ENCODE data around the gene ATP2A3. TPM values are rescaled to one million over a fixed set of nuclear protein-coding genes. Genes with fewer than 3 reads are reported as not detected.
"Not testable (repeated sequence)": the region's sequence is repeated elsewhere in the genome, so short reads cannot be mapped to it uniquely, and the experiment has no call there.

ATP2A3 gene
- total RNA-seq, 4 donors from 2014 or later = 5.7 to 33.6 (median 17.5) TPM

- no peak for DNase-seq
- Histone ChIP-seq H3K4me1 (no peaks in the 10 kb centered on the region), H3K27me3 (no peaks in the 10 kb centered on the region), H3K4me3 (no peak overlapping the region), H3K36me3 (no peaks in the 10 kb centered on the region), H3K27ac (no peak overlapping the region), H3K9me3 (no peaks in the 10 kb centered on the region)
- intact Hi-C loops (cut with DNase I; ENCODE audit: low total_unique reads) = no loop called here
- no peak for TF ChIP-seq POLR2A (IDR thresholded peaks at IDR 0.05)
Measured at GRCh38 chr17:3951003-3951402, 13.2 kb downstream of the ATP2A3 start.

DNA sequence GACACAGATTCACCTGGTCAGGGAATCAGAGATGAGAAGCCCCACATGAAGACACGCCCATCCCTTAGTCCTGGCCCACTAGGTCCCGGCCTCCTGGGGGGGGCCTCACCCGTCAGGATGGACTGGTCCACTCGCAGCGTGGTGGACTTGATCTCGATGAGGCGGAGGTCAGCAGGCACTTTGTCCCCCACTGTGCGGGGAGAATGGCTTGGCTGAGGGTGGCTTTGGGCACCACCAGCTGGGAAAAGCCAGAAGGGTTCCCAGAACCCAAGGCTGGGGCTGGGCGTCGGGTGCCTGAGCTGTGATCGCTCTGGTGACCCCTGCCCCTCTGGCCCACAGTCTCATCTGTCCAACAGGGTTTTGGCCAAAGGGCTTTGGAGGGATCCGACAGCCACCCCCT lies 13.7 kb downstream of the ATP2A3 start:
- TF ChIP-seq CTCF (IDR thresholded peaks at IDR 0.05) = no peak
- TF ChIP-seq POLR2A (IDR thresholded peaks at IDR 0.05) = no peak
- no peaks in the 10 kb centered on the region for H3K4me1 ChIP-seq
- H3K4me3 ChIP-seq = no peak overlapping the region
- H3K36me3 ChIP-seq = no peaks in the 10 kb centered on the region
- no peaks in the 10 kb centered on the region for H3K9me3 ChIP-seq
- DNase-seq = no peak
- no peak overlapping the region for H3K27ac ChIP-seq
- no peaks in the 10 kb centered on the region for H3K27me3 ChIP-seq
- intact Hi-C loops (cut with DNase I; ENCODE audit: low total_unique reads) = no loop called here

- Histone ChIP-seq H3K4me1 (no peaks in the 10 kb centered on the region), H3K4me3 (no peak overlapping the region), H3K27me3 (no peaks in the 10 kb centered on the region), H3K27ac (no peak overlapping the region), H3K9me3 (no peaks in the 10 kb centered on the region), H3K36me3 (no peaks in the 10 kb centered on the region)
- DNase-seq = no peak
- TF ChIP-seq CTCF (IDR thresholded peaks at IDR 0.05) (no peak), POLR2A (IDR thresholded peaks at IDR 0.05) (no peak)
- intact Hi-C loops (cut with DNase I; ENCODE audit: low total_unique reads) = no loop called here
Measured at GRCh38 chr17:3949418-3949817, 14.8 kb downstream of the ATP2A3 start.

DNA sequence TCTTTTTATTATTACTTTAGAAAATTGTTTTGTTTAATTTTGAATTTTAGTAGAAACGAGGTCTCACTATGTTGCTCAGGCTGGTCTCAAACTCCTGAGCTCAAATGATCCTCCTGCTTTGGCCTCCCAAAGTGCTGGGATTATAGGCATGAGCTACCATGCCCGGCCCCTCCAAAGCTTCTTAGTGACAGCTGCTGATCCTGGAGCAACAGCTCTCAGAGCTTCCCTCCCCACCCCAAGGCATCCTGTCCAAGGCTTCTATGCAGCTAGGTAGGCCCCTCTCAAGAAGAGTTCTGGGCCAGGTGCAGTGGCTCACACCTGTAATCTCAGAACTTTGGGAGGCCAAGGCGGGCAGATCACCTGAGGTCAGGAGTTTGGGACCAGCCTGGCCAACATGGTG lies 15.7 kb downstream of the ATP2A3 start:
- intact Hi-C loops (cut with DNase I; ENCODE audit: low total_unique reads); H3K27me3 ChIP-seq; H3K9me3 ChIP-seq; H3K27ac ChIP-seq; DNase-seq; H3K4me3 ChIP-seq; H3K4me1 ChIP-seq; H3K36me3 ChIP-seq: not testable (repeated sequence)

DNA sequence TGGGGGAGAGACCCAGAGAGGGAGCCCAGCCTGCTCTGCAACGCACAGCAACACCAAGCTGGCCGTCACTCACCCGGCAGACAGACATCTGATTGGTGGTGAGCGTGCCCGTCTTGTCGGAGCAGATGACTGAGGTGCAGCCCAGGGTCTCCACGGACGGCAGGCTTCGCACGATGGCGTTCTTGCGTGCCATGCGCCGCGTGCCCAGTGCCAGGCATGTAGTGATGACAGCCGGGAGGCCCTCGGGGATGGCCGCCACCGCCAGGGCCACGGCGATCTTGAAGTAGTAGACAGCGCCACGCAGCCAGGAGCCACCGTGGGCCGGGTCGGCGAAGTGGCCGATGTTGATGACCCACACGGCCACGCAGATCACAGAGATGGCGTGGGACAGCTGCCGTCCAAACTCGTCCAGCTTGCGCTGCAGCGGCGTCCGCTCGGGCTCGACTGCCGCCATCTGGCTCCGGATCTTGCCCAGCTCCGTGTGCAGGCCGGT lies 16.9 kb downstream of the ATP2A3 start:
- TF ChIP-seq POLR2A (IDR thresholded peaks at IDR 0.05) (no peak), CTCF (IDR thresholded peaks at IDR 0.05) (no peak)

GRCh38 chr17:3946711-3947235 lies 17.5 kb downstream of the ATP2A3 start:
- Histone ChIP-seq H3K4me3 (no peak overlapping the region), H3K4me1 (no peaks in the 10 kb centered on the region), H3K9me3 (no peaks in the 10 kb centered on the region), H3K36me3 (no peaks in the 10 kb centered on the region), H3K27ac (no peak overlapping the region), H3K27me3 (no peaks in the 10 kb centered on the region)
- no peak for DNase-seq
- intact Hi-C loops (cut with DNase I; ENCODE audit: low total_unique reads) = no loop called here
- TF ChIP-seq POLR2A (IDR thresholded peaks at IDR 0.05) (no peak), CTCF (IDR thresholded peaks at IDR 0.05) (no peak)

More for the DNA sequence above, 16.9 kb downstream of the ATP2A3 start:
- Histone ChIP-seq H3K27me3 (no peaks in the 10 kb centered on the region), H3K27ac (no peak overlapping the region), H3K36me3 (no peaks in the 10 kb centered on the region), H3K4me3 (no peak overlapping the region), H3K9me3 (no peaks in the 10 kb centered on the region), H3K4me1 (no peaks in the 10 kb centered on the region)
- intact Hi-C loops (cut with DNase I; ENCODE audit: low total_unique reads) = no loop called here
- no peak for DNase-seq
